ENCODE data around the gene ADORA2B.

- TF ChIP-seq CTCF (IDR thresholded peaks at IDR 0.05) (no peak), EP300 (IDR thresholded peaks at IDR 0.05) (no peak), POLR2AphosphoS5 (IDR thresholded peaks at IDR 0.05) (no peak), POLR2A (IDR thresholded peaks at IDR 0.05) (no peak)
Measured at GRCh38 chr17:15934866-15935265, 10.1 kb upstream of the ADORA2B start.
